NOMO-1 treated with dmso at 0.1 percent for 144 hours (cell line): ENCODE measurements around the gene CNN2.

Experiments
- DNase-seq: peaks from one replicate; lab custom pipeline; 2025; ENCODE audit not compliant: unreplicated experiment; lab: John Stamatoyannopoulos, UW

CNN2 gene

DNA sequence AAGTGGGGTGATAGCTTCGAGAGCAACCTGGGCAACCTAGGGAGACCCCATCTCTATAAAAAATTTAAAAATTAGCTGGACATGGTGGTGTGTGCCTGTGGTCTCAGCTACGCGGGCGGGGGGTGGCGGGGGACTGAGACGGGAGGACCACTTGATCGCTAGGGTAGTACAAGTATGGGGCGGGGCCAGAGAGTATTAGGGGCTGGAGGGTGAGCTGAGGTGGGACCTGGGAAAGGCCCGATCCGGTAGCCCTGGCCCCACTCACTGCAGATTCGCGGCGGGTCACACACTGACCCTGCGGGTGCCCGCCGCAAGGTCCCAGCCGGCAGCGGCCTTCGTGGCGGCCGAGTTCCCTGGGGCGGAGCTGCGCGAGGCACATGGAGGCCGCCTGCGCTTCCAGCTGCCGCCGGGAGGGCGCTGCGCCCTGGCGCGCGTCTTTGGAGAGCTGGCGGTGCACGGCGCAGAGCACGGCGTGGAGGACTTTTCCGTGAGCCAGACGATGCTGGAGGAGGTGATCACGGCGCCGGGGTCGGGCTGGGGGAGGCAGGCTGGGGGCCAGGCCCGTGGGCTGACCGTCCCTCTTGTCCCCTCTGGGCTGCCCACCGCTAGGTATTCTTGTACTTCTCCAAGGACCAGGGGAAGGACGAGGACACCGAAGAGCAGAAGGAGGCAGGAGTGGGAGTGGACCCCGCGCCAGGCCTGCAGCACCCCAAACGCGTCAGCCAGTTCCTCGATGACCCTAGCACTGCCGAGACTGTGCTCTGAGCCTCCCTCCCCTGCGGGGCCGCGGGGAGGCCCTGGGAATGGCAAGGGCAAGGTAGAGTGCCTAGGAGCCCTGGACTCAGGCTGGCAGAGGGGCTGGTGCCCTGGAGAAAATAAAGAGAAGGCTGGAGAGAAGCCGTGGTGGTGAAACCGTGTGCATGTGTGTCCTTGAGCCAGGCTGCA, 38.5 kb downstream of the CNN2 start:
- peak; percentile 60 for DNase-seq

DNA sequence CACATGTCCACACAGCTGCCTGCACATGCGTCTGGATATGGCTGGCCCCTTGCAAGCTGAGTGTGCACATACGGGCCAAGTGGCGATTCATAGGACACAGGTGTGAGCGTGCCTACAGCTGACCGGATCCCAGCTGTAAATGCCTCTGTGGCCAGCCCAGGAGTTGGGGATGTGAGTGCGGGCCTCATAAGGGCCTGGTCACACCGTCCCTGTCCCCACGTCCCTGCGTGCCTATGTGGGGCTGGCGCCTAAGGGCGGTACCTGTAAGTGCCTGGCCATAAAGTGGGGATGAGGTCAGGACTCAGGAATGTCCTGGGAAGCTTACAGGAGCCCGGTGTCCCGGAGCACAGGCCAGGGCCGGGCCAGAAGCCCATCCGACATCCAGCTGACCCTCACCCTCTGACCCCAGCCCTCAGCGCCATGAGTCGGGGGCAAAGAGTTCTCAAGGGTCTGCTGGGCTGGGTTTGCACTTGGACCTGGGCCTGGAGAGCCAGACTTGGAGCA, 39.2 kb downstream of the CNN2 start:
- no peak for DNase-seq

DNA sequence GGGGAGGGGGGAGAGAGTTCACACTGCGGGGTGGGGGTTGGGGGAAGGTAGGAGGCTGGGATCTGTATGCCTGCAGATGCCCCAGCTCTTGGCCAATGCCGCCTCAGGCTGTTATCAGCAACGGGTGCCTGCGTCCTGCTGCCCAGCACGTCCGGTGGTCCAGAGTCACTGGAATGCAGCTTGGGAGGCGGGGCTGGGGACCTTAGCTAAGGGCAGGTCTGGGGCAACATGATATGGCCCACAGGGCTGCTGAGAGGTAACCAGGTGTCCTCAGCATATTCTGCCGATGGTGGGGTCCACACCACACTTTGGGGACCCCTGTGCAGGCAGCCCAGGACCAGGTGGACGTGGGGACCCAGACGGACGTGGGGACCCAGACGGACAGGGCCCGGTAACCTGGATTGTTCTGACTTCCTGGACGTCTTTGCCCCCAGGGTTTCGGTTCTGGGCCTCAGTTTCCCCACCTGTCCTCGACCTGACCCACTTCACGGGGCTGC, 39.9 kb downstream of the CNN2 start:
- DNase-seq: no peak

DNA sequence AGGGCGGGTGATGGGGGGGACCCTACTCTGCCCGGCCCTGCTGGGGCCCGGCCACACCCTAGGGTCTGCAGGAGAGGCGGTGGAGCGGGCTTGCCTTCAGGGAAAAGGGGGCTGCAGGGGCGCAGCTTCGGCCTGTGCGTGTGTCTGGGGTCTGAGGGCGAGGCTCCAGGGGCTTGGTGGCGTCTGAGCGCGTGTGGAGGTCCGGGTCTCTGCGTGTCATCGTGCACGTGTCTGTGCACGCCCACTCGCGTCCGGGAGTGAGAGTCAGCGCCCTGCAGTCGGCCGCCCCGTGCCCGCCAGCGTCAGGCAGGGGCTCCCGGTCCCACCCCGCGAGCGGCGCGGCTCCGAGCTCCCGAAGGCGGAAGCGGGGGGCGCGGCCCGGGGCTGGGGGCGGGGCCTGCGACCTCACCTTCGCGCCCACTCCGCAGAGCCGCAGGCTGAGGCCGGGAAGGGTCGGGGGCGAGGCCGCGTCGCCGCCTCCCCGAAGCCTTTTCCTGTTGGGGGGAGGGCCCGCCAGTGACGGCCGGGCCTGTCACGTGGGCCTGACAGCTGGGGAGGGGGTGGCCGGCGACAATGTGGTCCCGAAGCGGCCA, 40.4 kb downstream of the CNN2 start, which contains the start of gene ARHGAP45:
Gene ARHGAP45, plus strand, starts transcription at position 420 of the 593 bp plus-strand sequence. CDS start 239 bp downstream, outside the sequence.
- peak; percentile 49 for DNase-seq

DNA sequence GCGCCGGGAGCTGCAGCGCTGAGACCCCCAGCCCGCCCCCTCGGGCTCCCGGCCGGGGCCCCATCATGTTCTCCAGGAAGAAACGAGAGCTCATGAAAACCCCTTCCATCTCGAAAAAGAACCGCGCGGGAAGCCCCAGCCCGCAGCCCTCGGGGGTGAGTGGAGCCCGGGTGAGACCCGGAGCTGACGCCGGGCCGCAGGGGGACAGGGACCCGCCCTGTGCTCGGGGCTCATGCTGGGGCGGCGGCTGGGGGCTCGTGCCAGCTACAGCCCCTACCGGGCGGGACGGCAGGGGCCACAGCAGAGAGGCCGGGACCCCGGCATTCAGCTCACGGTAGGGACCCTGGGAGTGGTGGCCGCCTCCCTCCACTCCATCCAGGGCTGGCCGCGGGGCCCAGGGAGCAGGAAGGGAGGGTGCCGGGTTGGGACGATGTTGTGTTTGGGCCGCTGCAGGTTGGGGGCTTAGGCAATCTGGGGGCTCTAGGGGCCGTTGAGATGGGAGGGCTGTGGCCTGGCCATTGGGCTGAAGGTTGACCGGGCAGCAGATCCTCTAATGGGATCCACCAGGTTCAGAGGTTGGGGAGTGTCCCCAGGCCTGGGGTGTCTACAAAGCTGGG, 41.0 kb downstream of the CNN2 start:
- no peak for DNase-seq

DNA sequence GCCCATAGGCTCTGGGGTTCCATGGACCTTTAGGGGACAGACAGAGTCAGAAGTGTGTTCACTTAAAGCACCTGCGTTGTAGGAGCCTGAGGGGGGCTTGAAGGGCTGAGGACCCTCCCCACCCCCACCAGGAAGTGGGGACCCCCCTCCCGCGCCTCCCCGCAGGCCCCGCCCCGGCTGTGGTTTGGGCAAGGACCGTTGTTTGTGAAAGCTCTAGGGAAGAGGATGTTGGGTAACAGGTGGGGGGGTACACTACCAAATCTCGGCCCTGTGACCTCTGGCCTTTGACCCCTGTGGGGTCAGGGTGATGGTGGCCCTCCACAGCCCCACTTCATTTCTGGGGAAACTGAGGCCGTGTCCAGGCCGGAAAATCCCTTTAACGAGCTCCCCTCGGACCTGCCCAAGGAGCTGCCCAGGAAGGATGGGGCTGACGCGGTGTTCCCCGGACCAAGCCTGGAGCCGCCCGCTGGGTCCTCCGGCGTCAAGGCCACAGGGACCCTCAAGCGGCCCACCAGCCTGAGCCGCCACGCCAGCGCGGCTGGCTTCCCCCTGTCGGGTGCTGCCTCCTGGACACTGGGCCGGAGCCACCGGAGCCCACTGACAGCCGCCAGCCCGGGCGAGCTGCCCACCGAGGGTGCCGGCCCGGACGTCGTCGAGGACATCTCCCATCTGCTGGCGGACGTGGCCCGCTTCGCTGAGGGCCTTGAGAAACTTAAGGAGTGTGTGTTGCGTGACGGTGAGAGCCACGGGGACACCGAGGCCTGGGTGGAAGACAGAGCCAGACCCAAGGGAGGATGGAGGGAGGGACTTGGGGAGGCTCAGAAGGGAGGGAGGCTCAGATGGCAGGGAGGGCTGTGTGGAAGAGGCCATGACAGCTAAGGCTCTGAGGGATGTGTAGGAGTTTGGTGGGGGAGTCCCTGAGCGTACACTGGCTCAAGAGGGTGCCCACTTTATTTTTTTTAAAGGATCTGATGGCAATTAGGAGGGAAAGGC, 41.9 kb downstream of the CNN2 start:
- DNase-seq: peak; percentile 56

DNA sequence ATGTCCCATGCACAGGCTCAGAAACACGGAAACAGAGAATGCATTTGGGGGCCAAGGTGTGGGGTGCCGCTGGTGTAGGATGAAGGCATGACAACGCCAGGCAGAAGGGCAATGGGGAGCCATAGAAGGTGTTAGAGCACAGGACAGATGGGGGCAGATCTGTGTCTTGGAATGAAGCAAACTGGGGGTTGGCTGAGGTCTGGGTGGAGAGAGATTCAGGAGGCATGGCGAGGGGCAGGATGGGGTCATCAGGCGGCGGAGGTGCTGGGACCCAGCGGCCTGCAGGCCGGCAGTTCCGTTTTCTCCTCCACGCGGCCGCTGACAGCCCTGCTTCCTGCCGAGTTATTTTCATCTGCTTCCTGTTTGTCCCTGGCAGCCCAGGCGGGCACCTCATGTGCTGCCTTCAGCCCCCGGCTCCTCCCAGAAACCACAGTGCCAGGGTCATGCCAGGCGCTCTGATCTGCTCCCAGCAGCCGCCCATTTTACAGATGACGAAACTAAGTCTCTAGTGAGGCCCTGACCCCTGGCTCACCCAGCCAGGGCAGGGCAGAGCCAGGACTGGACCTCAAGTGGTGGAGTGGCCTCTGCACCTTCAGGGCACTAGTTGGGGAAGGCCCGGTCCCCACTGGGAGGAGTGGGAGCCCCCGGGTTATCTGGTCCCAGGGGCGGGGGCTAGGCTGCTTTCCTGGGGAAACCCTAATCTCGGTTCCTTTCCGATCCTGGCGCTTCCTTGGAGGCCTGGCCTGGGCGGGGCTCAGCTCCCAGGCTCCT, 42.8 kb downstream of the CNN2 start:
- DNase-seq: peak; percentile 91

DNA sequence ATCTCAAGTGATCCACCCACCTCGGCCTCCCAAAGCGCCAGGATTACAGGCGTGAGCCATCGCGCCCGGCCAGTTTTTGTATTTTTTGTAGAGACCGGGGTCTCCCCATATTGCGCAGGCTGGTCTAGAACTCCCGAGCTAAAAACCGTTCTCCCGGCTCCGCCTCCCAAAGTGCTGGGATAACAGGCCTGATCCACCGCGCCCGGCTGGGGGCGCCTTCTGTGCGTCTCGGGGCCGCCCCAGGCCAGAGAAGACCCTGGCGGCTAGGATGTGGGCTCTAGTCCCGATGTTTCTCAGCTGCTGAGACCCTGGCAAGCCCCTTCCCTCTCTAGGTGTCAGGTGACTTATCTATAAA, 44.1 kb downstream of the CNN2 start:
- no peak for DNase-seq

DNA sequence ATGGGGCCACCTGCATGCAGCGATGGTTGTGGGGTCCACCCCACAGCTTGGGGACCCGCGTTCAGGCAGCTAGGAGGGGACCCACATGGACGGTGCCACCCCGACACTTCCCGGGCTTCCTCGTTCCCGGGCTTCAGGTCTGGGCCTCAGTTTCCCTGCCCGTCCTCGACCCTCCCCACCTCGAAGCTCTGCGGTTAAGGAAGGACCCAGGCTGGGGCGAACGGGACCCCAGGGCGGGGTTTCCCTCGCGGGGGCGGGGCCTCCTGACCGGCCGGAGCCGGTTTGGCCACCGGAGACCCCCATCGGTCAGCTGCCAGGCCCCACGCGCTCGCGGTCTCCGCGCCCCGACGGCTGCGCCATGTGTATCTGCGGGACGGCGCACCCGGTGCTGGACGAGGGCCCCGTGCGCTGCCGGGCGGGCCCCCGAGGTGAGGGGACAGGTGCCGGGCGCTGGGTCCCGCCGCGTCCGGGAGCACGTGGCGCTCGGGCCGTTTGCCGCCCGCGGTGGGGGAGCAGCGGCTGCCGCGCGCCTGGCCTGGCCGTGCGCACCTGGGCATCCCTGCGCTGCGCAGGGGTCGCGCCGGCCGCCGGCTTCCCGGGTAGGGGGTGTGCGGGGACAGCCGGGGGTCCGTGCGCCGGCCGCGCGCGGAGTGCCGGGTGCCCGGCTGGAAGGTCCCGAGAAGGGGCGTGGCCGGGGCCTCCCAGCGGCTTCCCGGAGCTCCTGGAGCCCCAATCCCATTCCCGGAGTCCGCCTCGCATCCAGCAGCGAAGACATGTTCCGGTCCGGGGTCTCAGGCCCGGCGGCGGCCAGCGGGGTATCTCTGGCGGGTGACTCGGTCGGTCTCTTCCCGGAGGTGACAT, 44.8 kb downstream of the CNN2 start:
- DNase-seq: no peak

DNA sequence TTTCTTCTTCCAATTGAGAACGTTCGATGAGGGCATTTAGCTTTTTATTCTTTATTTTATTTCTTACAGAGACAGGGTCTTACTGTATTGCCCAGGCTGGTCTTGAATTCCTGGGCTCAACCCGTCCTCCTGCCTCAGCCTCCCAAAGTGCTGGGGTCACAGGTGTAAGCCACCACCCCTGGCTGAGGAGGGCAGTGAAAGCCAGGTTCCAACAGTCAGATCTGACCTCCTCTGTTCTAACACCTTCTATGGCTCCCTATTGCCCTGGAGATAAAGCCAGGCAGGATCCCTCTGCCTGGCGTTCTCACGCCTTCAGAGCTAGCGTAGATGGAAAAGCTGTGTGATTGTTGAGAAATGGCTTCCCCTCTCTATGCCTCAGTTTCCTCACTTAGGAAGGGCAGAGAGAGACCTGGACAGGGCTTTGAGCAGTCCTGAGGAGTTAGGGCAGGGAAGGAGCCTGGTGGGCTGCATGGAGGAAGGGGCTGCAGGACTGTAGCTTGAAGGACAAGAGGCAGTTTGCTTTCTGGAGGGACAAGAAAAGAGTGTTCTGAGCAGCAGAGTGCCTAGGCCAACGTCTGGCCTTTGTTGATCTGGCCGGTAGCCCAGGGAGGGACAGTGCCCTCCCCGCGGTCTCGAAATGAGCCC, 46.1 kb downstream of the CNN2 start:
- no peak for DNase-seq

DNA sequence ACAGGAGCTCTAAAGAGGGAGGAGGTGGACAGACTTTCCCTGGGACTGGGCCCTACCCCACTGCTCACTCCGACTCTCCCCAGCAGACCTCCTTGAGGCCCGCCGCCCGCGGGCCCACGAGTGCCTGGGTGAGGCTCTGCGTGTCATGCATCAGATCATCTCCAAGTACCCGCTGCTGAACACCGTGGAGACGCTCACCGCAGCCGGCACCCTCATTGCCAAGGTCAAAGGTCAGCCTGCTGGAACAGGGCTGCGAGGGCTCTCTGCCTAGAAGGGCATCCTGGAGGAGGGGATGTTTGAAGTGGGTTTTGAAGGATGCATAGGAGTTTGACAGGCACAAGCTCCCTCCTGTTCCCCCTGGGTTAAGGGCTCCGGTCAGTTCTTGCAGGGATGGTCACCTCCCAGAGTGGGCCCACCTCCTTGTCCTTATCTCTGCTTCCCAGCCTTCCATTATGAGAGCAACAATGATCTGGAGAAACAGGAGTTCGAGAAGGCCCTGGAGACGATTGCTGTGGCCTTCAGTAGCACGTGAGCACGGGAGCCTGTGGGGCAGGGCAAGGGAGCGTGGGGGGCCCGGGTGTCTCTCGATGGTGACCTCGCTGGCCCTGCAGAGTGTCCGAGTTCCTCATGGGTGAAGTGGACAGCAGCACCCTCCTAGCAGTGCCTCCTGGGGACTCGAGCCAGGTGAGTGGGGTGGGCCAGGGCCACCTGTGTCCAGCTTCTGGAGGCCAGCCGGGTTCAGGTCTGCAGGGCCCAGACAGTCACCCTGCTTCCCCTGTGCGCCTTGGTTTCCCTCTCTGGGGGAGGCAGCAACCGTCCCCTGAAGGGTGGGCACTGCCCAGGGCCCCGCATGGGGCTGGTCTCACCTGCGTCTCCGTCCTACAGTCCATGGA, 46.9 kb downstream of the CNN2 start:
- DNase-seq: no peak

DNA sequence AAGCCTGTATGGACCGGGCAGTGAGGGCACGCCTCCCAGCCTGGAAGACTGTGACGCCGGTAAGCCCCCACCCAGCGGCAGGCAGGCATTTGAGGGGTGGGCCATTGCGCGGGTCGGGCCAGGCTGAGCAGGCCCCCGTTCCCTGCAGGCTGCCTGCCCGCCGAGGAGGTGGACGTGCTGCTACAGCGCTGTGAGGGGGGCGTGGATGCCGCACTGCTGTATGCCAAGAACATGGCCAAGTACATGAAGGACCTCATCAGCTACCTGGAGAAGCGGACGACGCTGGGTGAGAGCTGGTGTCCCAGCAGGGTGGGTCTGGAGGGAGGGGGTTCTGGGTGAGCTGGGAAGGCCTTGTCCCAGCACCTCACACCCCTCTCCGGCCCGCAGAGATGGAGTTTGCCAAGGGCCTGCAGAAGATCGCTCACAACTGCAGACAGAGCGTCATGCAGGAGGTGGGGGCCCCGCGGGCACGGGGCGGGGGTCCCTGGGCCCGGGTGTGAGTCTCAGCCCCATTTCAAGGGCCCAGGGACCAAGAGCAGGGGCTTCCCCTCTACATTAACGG, 47.6 kb downstream of the CNN2 start:
- DNase-seq: no peak

DNA sequence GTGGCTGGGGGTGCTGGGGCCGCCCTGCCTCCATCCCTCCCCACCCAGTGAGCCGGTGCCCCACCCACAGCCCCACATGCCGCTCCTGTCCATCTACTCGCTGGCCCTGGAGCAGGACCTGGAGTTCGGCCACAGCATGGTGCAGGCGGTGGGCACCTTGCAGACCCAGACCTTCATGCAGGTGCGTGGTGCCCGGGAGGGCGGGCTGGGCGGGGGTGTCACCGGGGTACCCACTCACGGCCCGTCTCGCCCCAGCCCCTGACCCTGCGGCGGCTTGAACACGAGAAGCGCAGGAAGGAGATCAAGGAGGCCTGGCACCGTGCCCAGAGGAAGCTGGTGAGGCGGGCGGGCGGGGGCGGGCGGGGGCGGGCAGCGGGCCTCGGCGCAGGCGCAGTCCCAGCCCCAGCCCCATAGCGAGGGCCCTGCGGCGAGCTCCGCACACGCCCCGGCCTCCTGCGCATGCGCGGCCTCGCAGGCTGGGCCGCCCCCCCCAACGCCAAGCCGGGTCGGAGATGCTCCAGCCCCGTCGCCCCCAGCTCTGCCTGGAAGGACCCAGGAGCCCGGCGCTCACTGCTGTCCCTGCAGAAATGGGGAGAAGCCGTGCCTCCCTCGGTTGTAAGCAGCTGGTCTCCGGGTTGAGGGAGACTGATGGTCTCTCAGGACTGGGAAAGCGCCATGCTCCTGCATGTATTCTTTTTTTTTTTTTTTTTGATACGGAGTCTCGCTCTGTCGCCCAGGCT, 48.3 kb downstream of the CNN2 start:
- DNase-seq: peak; percentile 83

DNA sequence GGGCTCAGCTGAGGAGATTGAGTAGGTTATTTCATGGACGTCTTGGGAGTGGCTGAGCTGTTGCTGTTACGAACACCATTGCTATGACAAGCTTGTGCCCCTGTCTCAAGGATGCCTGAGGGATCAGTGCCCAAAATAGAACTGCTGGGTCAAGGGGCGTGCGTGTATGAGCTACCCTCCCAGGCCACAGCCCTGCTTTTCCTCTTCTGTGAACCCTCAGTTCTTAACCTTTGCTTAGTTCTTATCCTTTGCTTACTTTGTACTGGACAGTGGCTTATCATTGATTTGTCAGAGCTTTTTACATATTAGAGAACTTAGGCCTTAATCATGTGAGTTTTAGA, 49.6 kb downstream of the CNN2 start:
- DNase-seq: no peak

DNA sequence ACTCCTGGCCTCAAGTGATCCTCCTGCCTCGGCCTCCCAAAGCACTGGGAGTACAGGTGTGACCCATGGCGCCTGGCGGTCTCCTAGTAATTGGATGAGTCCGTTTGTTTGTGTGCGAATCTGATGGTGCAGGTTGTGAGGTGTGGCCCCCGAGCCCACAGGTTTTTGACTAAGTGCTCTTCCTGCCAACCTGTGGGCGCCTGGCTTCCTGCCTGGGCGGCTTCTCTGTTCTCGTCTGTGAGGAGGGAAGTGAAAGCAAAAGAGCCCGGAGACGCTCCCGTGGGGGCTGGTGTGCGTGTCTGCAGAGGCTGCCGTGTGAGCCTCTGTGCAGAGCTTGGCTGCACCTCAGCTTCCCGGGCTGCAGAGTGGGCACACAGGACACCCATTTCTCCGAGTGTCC, 50.5 kb downstream of the CNN2 start:
- DNase-seq: peak; percentile 90

DNA sequence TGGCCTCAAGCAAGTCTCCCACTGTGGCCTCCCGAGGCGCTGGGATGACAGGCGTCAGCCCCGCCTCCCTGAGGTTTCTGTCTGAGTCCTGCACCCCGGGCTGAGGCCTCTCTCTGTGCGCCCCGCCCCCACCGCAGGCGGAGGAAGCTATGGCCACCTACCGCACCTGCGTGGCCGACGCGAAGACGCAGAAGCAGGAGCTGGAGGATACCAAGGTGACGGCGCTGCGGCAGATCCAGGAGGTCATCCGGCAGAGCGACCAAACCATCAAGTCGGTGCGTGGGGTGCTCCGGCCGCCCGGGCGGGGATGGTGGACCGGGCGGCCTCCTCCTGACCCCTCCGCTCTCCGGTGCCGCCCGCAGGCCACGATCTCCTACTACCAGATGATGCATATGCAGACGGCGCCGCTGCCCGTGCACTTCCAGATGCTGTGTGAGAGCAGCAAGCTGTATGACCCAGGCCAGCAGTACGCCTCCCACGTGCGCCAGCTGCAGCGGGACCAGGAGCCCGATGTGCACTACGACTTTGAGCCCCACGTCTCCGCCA, 53.2 kb downstream of the CNN2 start:
- no peak for DNase-seq
